Amniotic stem cell (primary cell): ENCODE measurements around the gene ZSWIM6.
A peak's percentile ranks its signal among the peaks of the same experiment; 100 is the strongest.

Source experiments
- DNase-seq: peaks from one replicate; lab custom pipeline; 2025; lab: John Stamatoyannopoulos, UW

The ZSWIM6 gene

DNA sequence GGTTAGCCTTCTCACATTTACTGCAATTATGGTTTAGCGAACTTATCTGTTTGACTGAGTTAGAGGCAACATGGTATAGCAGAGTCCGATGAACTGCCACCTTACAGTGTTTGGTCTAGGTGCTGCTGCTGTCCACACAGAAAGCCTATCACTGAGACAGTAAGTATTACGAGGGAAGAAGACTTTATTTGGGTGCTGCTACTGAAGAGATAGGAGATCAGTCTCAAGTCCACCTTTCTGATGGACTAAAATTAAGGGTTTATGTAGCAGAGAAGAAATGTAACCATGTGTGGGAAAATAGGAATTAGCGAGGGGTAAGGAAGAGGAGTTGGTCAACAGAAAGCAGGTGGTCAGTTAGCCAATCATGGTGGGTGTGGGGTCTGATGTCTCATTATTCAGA, 109.7 kb downstream of the ZSWIM6 start:
- no peak for DNase-seq

DNA sequence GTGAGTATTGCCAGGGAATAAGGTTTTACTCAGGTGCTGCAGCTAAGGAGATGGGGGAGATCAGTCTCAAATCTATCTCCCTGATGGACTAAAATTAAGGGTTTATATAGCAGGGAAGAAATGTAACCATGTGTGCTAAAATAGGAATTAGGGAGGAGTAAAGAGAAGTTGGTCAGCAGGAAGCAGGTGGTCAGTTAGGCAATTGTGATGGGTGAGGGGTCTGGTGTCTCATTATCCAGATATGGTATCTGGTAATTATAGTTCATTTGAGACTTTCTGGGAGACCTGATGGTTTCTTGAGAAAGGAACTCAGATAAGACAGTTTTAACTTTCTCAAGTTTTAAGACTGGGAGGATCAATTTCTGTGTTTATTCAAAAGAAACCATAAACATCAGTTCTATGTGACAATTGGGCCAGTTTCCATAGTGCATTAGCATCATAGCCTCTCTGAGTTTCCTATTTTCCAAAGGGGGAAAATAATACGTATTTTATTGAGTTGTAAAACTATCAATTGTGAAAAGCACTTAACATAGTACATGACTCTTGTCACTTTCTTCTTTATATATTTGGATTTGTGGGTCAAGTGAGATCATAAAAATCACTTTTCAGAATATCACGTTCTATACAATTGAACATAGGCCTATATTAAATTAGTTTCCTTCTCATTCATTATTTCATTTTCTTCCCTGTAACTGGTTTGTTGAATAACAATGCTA, 115.9 kb downstream of the ZSWIM6 start:
- DNase-seq = no peak

- peak; percentile 53 for DNase-seq
Observed at GRCh38 chr5:61449804-61450492, 117.9 kb downstream of the ZSWIM6 start.

DNA sequence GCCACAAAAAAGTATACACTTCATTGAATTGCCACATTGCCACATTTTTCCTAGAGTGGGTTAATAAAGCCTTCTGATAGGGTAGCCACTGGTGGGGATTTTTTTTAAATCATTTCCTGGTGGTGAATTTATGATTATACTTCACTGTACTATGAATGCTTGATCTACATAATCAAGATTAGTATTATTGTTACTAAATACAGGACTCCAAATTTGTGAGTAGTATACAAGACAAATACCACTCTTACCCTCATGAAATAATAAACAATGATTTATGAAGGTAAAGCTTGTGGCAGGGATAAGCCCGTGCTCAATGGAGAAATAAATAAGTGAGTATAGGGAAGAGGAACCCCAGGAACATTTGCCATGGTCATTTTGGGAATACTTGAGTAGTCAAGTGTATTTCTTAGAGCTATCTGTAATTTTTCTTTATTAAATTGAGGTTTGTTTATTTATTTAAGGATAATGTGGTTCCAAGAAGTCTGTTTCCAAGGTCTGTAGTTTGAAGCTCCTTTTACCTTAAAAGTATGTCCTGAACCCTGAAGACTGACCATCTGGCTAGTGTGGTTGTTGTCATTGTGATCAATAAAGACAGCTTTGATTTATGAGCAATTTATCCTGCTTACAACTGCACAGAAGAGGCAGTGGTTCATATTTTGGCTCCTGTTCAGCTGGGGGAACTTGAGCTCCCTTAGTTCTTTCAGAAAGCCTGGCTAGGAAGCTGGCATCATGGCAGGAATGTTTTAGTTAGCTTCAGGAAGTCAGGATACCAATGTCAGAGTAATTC, 118.6 kb downstream of the ZSWIM6 start:
- DNase-seq = peak; percentile 15

DNA sequence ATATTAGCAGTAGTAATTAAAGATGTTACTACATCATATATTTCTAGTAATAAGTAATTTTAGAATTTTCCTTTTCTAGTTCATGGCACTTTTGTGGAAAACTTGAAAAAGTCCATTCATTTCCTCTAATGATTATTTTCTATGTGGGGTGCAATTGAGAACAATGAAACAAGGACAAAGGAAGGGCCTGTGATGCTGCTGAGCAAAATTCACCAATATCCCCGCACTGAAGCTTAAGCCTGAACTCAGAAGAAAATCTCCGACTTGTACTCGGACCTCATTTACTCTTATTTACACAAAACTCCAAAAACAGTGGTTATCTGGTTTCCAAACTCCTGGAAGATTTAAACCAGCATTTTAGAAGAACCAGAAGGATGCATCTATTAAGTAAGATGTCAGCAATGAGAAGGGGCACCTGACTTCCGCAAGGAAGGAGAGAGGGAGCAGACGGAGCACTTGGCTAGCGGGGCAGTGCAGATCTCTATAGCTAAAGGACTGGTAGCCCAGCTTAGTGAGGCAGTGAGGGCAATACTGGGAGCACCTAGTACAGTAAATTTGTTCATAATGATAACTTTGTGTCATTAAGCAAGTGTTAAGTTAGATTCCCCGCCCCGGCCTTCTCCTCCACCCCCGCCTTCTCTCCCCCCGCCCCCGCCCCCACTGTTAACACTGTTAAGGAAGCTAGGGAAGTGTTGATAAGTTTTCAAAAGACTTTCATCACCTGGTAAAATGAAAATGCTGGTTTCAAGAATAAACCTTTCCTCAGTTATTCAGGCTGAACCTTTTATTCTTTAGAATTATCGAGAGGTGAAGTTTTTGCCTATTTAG, 123.3 kb downstream of the ZSWIM6 start:
- no peak for DNase-seq

DNA sequence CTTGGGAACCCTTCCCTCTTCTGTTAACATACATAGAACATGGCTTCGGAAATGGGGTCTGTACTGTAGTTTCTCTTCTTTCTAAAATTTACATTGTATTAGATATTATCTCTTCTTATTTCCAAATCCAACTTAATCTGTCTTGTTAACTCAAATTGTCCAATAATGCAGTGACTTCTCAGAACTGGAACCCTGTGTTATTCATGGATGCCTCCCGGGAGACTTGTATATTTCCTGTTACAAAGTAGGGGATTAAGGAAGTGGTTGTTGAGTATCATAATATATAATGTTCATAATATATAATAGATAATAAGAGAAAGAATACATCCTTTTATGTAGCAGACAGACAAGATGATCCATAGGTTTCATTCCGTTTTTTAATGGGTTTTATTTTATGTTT, 128.4 kb downstream of the ZSWIM6 start:
- no peak for DNase-seq

DNA sequence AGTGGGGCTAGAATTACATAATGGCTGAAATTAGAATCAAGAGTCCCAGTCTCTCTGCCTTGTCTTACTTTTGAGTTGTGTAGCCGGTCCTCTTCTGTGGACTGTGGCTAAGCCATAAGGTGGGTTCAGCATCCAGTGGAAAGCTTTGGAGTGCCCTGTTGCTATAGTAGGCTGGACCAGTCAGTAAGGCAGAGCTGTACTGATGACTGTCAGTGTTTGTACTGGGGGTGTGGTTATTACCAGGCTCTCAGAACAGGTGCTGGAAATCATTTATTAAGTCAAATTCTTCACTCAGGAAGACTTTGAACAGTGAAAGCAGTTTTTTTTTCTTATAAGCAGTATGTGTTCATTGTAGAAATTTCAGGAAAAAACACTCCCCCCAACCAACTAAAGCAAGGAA, 129.4 kb downstream of the ZSWIM6 start:
- no peak for DNase-seq

DNA sequence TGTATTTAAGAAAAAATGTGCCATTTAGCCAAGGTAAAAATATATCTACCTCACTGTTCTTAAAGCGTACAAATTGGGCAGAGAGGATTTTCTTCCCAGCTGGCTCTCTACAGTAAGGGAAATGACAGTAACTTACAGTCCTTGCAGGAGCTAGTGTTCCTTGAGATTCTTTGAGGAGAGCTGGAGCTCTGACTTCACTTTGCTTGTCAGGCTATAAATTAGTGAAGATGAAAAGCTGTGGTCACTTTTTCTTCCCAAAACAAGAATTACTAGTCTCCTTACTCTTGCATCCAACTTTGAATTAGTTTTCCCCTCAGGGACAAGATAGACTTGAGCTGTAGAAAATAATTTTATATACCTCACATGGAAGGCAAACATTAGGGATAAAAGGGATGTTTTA, 129.9 kb downstream of the ZSWIM6 start:
- DNase-seq = no peak

DNA sequence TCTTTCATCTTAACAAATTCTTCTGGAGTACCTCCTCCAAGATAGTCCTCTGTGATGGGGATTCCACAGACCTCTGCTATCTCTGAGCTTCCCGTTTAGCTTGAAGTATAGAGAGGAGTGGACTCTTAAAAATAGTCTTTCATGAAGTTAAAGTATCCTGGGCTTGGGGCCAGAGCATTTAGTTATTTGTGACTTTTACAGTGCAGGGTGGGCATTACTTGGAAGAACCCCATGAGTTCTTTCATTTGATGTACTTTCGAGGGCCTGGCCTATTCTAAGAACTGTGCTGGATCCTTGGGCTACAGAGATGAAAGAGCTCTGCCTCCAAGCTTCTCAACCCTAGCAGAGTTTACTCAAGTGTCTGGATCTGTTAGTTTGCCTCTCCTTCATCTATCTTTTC, 131.5 kb downstream of the ZSWIM6 start:
- no peak for DNase-seq

- DNase-seq = no peak
Observed at GRCh38 chr5:61464512-61464911, 132.5 kb downstream of the ZSWIM6 start.

- DNase-seq = no peak
Observed at GRCh38 chr5:61465066-61465465, 133.0 kb downstream of the ZSWIM6 start.

GRCh38 chr5:61465496-61465895, 133.4 kb downstream of the ZSWIM6 start:
- no peak for DNase-seq

DNA sequence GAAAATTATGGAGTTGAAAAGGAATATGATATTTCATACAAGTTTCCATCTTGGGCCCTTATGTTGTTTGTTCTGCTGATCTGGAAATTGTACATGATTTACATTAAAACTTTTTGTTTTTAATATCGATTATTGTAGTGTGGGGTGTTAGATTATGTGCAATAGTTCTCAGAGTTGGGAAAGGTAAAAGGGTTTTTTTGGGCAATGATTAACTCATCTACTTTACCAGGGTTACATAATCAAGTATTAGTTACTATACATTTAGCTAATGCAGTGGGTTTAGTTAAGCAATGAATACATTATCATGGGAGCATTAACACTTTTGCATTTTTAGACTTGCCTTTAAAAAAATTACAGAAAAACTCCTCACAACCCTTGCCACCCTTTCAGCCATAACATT, 134.0 kb downstream of the ZSWIM6 start:
- DNase-seq = no peak

GRCh38 chr5:61467766-61468482, 135.9 kb downstream of the ZSWIM6 start:
- DNase-seq = peak; percentile 6

- DNase-seq = no peak
Observed at GRCh38 chr5:61468483-61468865, 136.4 kb downstream of the ZSWIM6 start.

GRCh38 chr5:61471352-61471751, 139.3 kb downstream of the ZSWIM6 start:
- no peak for DNase-seq

DNA sequence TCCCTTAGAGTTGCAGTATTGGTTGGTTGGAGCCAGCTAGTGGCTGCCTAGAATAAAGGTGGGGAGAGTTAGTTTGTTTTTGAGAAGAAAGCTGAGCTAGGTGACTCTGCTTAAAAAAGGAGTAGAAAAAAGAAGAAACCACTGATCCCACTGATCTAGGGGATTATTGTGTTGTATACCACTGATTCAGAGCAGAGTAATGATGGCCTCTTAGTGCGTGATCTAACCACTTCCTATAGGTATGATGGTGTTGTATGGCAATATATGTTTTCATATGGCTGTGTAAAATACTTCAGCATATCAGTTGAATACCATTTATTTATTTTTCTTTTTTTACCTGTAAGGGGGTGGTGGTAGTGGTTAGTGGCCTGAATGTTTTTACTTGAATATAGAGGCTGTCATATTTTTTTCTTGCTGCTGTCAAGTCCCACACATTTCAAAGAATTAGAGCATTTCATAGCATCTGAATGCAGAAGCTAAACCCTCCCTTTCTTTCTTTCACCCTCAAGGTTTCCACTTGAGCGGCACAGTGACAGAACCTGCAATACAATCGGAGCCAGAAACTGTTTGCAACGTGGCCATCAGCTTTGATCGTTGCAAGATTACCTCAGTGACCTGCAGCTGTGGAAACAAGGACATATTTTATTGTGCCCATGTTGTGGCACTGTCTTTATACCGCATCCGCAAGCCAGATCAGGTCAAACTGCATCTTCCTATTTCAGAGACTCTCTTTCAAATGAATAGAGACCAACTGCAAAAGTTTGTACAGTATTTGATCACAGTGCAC, 140.3 kb downstream of the ZSWIM6 start:
- no peak for DNase-seq

- DNase-seq = no peak
Observed at GRCh38 chr5:61474746-61475145, 142.7 kb downstream of the ZSWIM6 start.

GRCh38 chr5:61477788-61478187, 145.7 kb downstream of the ZSWIM6 start:
- no peak for DNase-seq

GRCh38 chr5:61479850-61480614, 148.0 kb downstream of the ZSWIM6 start:
- no peak for DNase-seq
